Sigmoid colon (tissue), 7 donors: ENCODE results near the gene GGA3. TPM values are rescaled to one million over a fixed set of nuclear protein-coding genes. Genes with fewer than 3 reads are reported as not detected.

Experiments used
- DNase-seq: peaks from one replicate; pipeline ENCODE4 v3.0.0-alpha.2; 2019
- H3K27ac ChIP-seq, 4 donors: fragments of 200-600 bp; sonication (generic); one replicate each; pipeline ENCODE4 v1.5.1; 2016 to 2019; ENCODE audit warnings: mild to moderate bottlenecking in 1 of 4
- H3K27me3 ChIP-seq, 3 donors: fragments of 200-600 bp; sonication (generic); one replicate each; pipeline ENCODE4 v1.5.1; 2019; ENCODE audit warnings: mild to moderate bottlenecking in 1 of 3
- H3K36me3 ChIP-seq, 4 donors: fragments of 200-600 bp; sonication (generic); one replicate each; pipeline ENCODE4 v1.5.1; 2016 to 2019
- H3K4me1 ChIP-seq, 4 donors: fragments of 200-600 bp; sonication (generic); one replicate each; pipeline ENCODE4 v1.5.1; 2017 to 2019
- H3K4me3 ChIP-seq, 4 donors: fragments of 200-600 bp; sonication (generic); one replicate each; pipeline ENCODE4 v1.5.1; 2017 to 2019; ENCODE audit warnings: mild to moderate bottlenecking in 2 of 4, moderate library complexity in 1 of 4
- H3K9me3 ChIP-seq, 4 donors: fragments of 200-600 bp in 3 of 4; sonication (generic) in 3 of 4; one replicate each; pipeline versions ENCODE4 v1.5.1 to v1.6.1; 2013 to 2019
- CTCF ChIP-seq, 4 experiments: fragments of 450-650 bp in 3 of 4; fragments of 200-600 bp in 1 of 4; IDR thresholded peaks; one replicate each; pipeline ENCODE4 v1.5.1; 2016 to 2019; ENCODE audit warnings: antibody characterized with exemption in 4 of 4, mild to moderate bottlenecking in 3 of 4, moderate library complexity in 2 of 4
- EP300 ChIP-seq, 4 donors: sonication (generic); formaldehyde crosslinking; IDR thresholded peaks; one replicate each; pipeline ENCODE4 v1.6.1; 2017; ENCODE audit warnings: antibody characterized with exemption in 4 of 4
- POLR2A ChIP-seq, 2 donors: fragments of 450-650 bp; IDR thresholded peaks; one replicate each; pipeline ENCODE4 v1.6.1; 2016; ENCODE audit warnings: antibody characterized with exemption in 2 of 2, mild to moderate bottlenecking in 2 of 2, moderate library complexity in 2 of 2
- POLR2AphosphoS5 ChIP-seq, 4 donors: sonication (generic); formaldehyde crosslinking; IDR thresholded peaks; one replicate each; pipeline ENCODE4 v1.6.1; 2017; ENCODE audit warnings: antibody characterized with exemption in 4 of 4
- WGBS, 2 donors: extraction: QIAGEN DNeasy Blood & Tissue Kit; methylation state at CpG; one replicate each; pipeline ENCODE4 v1.1.7; 2013; 5-methylcytosine and 5-hydroxymethylcytosine counted together
- intact Hi-C: fragments of 100-400 bp; cut with DNase I; formaldehyde crosslinking; loops from one replicate; pipeline ENCODE4 v1.15.1; 2023
- polyA plus RNA-seq, 3 donors: library from polyadenylated mRNA; stranded (reverse); fragments of 200-250 nt; gene quantifications; one replicate each; pipeline ENCODE4 v1.2.3, GENCODE V29; 2013
- total RNA-seq, 4 donors: library from RNA; depleted of rRNA; stranded (reverse); fragments of >200 nt; gene quantifications; one replicate each; pipeline ENCODE4 v1.1.0, GENCODE V29; 2016
- donor health status: healthy with polysubstance abuse.
- donor health status: Bipolar disorder and iron deficiency.
- donor health status: healthy.

The GGA3 gene
- total and polyA plus RNA-seq, 7 donors: 10.2 to 35.8 (median 17.4) TPM

GRCh38 chr17:75241996-75242460, 19.4 kb downstream of the GGA3 start:
- intact Hi-C loops: no loop called here
- Histone ChIP-seq H3K27me3 (no peaks in the 10 kb centered on the region), H3K9me3 (no peaks in the 10 kb centered on the region), H3K36me3 (peaks cover 36 to 98% (median 81%) of the 10 kb centered on the region in 4 donors), H3K27ac (peak overlapping the region in 1 of 4 donors; percentile 51), H3K4me1 (no peaks in the 10 kb centered on the region), H3K4me3 (no peak overlapping the region)
- no peak for DNase-seq
- WGBS, 2 donors: 85 to 86% methylated on average over 15 of the region's 15 CpGs
- TF ChIP-seq POLR2AphosphoS5 (IDR thresholded peaks at IDR 0.05) (no peak), CTCF (IDR thresholded peaks at IDR 0.05) (no peak), POLR2A (IDR thresholded peaks at IDR 0.05) (no peak), EP300 (IDR thresholded peaks at IDR 0.05) (no peak)

- TF ChIP-seq EP300 (IDR thresholded peaks at IDR 0.05) (no peak), POLR2AphosphoS5 (IDR thresholded peaks at IDR 0.05) (no peak)
- Histone ChIP-seq H3K4me3 (no peak overlapping the region), H3K36me3 (peaks cover 36 to 100% (median 84%) of the 10 kb centered on the region in 4 donors), H3K4me1 (no peaks in the 10 kb centered on the region), H3K27ac (peak overlapping the region in 1 of 4 donors; percentile 51), H3K27me3 (no peaks in the 10 kb centered on the region), H3K9me3 (no peaks in the 10 kb centered on the region)
- intact Hi-C loops: no loop called here
- no peak for DNase-seq
- 92 to 95% methylated on average over 9 of the region's 9 CpGs for WGBS, 2 donors
Measured at GRCh38 chr17:75241502-75241901, 19.9 kb downstream of the GGA3 start.

GRCh38 chr17:75241143-75241430, 20.3 kb downstream of the GGA3 start:
- WGBS, 2 donors: 93 to 94% methylated on average over 7 of the region's 7 CpGs
- peak overlapping the region in 3 of 4 donors; percentile 7 to 51 (median 14) for H3K27ac ChIP-seq
- peaks cover 32 to 100% (median 82%) of the 10 kb centered on the region in 4 donors for H3K36me3 ChIP-seq
- no peak for TF ChIP-seq POLR2AphosphoS5 (IDR thresholded peaks at IDR 0.05)
- TF ChIP-seq EP300 (IDR thresholded peaks at IDR 0.05): no peak
- no peak for TF ChIP-seq POLR2A (IDR thresholded peaks at IDR 0.05)
- TF ChIP-seq CTCF (IDR thresholded peaks at IDR 0.05): no peak
- no peak overlapping the region for H3K4me3 ChIP-seq
- no peaks in the 10 kb centered on the region for H3K27me3 ChIP-seq
- no peaks in the 10 kb centered on the region for H3K9me3 ChIP-seq
- H3K4me1 ChIP-seq: no peaks in the 10 kb centered on the region
- no peak for DNase-seq
- intact Hi-C loops: no loop called here

GRCh38 chr17:75240394-75241142, 20.8 kb downstream of the GGA3 start:
- H3K27ac ChIP-seq: peak overlapping the region in 3 of 4 donors; percentile 7 to 51 (median 14)
- no peaks in the 10 kb centered on the region for H3K4me1 ChIP-seq
- no peak for DNase-seq
- TF ChIP-seq POLR2A (IDR thresholded peaks at IDR 0.05) (no peak), POLR2AphosphoS5 (IDR thresholded peaks at IDR 0.05) (no peak), CTCF (IDR thresholded peaks at IDR 0.05) (peak in 1 of 4 experiments; percentile 33)
- no peaks in the 10 kb centered on the region for H3K27me3 ChIP-seq
- H3K4me3 ChIP-seq: no peak overlapping the region
- no peaks in the 10 kb centered on the region for H3K9me3 ChIP-seq
- intact Hi-C loops: no loop called here
- 64 to 72% methylated on average over 23 of the region's 23 CpGs for WGBS, 2 donors
- H3K36me3 ChIP-seq: peaks cover 31 to 100% (median 80%) of the 10 kb centered on the region in 4 donors

GRCh38 chr17:75239778-75240393, 21.5 kb downstream of the GGA3 start:
- peak overlapping the region in 1 of 4 donors; percentile 51 for H3K27ac ChIP-seq
- DNase-seq: no peak
- H3K27me3 ChIP-seq: no peaks in the 10 kb centered on the region
- no peak overlapping the region for H3K4me3 ChIP-seq
- H3K9me3 ChIP-seq: no peaks in the 10 kb centered on the region
- peaks cover 38 to 100% (median 80%) of the 10 kb centered on the region in 4 donors for H3K36me3 ChIP-seq
- intact Hi-C loops: no loop called here
- no peaks in the 10 kb centered on the region for H3K4me1 ChIP-seq
- WGBS, 2 donors: 93% methylated on average over 23 of the region's 23 CpGs
- no peak for TF ChIP-seq EP300 (IDR thresholded peaks at IDR 0.05)
- no peak for TF ChIP-seq POLR2A (IDR thresholded peaks at IDR 0.05)
- TF ChIP-seq POLR2AphosphoS5 (IDR thresholded peaks at IDR 0.05): no peak
- no peak for TF ChIP-seq CTCF (IDR thresholded peaks at IDR 0.05)
